ENCODE data around the gene C5orf63.
"Not testable (repeated sequence)": the region's sequence is repeated elsewhere in the genome, so short reads cannot be mapped to it uniquely, and the experiment has no call there.

The C5orf63 gene

DNA sequence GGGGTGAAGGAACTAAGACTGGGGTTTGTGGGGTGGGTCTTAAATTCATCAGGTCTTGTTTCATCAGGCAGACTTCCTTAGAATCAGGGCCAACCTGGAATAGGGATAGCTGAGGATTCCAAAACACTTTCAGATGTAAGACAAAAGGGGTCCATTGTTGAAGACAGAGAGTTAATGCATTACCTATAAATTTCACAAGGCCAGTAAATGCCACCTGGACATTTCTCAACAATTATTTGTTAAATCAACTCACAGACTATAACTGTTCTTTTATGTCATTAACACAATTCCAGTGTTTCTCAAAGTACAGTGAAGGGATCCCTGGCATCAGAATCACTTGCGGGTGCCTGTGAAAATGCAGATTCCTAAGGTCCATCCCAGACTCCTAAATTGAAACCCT lies 45.8 kb downstream of the C5orf63 start:
- no peak for DNase-seq (ENCODE audit: low read depth)
- TF ChIP-seq, protein P1, sequence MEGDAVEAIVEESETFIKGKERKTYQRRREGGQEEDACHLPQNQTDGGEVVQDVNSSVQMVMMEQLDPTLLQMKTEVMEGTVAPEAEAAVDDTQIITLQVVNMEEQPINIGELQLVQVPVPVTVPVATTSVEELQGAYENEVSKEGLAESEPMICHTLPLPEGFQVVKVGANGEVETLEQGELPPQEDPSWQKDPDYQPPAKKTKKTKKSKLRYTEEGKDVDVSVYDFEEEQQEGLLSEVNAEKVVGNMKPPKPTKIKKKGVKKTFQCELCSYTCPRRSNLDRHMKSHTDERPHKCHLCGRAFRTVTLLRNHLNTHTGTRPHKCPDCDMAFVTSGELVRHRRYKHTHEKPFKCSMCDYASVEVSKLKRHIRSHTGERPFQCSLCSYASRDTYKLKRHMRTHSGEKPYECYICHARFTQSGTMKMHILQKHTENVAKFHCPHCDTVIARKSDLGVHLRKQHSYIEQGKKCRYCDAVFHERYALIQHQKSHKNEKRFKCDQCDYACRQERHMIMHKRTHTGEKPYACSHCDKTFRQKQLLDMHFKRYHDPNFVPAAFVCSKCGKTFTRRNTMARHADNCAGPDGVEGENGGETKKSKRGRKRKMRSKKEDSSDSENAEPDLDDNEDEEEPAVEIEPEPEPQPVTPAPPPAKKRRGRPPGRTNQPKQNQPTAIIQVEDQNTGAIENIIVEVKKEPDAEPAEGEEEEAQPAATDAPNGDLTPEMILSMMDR (IDR thresholded peaks at IDR 0.05; ENCODE audit: insufficient read depth, low read depth, low read length, missing control alignments), result no peak

DNA sequence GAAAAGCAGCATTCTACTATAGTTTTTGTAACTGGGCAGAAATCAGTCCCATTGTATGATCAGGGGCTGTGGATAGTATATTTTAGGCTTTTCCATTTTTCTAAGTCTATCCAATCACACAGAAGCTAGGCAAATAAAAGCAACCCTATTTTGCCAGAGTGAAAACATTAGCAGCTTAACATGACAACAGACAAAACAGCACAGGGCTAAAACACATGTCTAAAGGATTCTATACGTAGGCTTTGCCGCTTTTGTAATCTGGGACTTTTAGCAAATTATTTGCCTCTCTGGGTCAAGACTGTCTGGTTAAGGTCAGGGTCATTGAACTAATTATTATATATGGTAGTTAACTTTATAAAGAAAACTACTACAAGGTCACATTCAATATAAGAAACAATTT lies 47.1 kb downstream of the C5orf63 start:
- TF ChIP-seq, protein P1 (IDR thresholded peaks at IDR 0.05; ENCODE audit: insufficient read depth, low read depth, low read length, missing control alignments), result no peak
- no peak overlapping the region for H3K4me3 ChIP-seq (ENCODE audit: low read length)
- no peak for DNase-seq (ENCODE audit: low read depth)

More for the DNA sequence above, 45.8 kb downstream of the C5orf63 start:
- H3K4me3 ChIP-seq (ENCODE audit: low read length), result no peak overlapping the region

DNA sequence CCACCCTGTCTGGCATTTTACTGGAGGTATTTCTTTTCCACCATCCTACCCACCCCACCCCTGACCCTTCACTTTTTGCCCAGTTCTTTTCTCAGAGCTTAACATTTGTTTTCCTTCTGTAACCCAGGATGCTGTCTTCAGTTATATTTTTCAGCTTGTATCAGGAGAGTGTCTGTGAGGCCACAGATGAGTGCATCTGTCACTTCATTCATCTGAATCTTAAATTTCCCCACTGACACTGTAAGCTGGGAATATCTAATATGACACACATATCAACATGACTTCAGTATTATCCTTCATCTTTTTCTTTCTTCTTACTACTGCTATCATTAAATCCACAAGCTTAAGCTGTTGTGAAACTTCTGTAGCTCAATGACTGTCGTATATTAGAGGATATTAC lies 47.8 kb downstream of the C5orf63 start:
- TF ChIP-seq, protein P1 (IDR thresholded peaks at IDR 0.05; ENCODE audit: insufficient read depth, low read depth, low read length, missing control alignments), result no peak
- no peak for DNase-seq (ENCODE audit: low read depth)
- H3K4me3 ChIP-seq (ENCODE audit: low read length), result no peak overlapping the region

DNA sequence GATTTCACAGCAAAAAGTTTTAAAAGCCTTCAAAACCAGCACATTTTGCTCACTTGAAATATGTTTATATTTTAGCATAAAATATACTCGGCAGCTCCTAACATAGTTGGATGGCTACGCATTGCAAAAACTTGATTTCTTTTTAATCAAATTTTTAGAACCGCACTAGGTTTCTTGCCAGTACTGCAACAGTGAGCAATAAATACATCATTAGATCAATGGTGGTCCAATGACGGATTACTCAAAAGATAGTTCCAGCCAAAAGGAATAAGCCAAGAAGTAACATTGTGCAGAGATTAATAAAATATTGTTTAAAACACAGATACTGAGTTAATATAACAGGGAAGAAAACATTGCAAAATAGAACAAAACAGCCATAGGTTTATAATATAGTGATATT lies 48.5 kb downstream of the C5orf63 start:
- TF ChIP-seq, protein P1 (IDR thresholded peaks at IDR 0.05; ENCODE audit: insufficient read depth, low read depth, low read length, missing control alignments), result no peak
- H3K4me3 ChIP-seq (ENCODE audit: low read length), result no peak overlapping the region
- no peak for DNase-seq (ENCODE audit: low read depth)

DNA sequence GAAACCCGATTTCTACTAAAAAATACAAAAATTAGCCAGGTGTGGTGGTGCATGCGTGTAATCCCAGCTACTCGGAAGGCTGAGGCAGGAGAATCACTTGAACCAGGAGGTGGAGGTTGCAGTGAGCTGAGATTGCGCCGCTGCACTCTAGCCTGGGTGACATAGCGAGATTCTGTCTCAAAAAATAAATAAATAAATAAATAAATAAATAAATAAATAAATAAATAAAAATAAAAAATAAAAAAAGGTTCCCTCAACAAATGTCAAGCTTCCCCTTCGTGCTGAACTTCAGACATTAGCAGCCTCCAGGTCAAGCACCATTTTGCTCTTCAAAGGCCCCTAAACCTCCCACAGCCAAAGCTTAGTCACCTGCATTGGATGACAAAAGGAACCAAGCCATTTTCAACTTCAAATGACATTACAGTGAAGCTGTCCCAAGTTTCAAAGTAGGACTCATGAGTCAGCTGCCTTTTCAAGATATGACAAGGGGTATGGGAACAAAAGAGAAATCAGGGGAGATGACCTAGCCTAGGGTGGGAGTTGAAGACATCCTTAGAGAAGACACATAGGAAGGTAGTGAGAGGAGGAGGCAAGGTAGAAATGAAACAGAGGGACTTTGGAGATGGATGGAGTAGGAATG lies 49.6 kb downstream of the C5orf63 start:
- H3K4me3 ChIP-seq (ENCODE audit: low read length); DNase-seq (ENCODE audit: low read depth): not testable (repeated sequence)

DNA sequence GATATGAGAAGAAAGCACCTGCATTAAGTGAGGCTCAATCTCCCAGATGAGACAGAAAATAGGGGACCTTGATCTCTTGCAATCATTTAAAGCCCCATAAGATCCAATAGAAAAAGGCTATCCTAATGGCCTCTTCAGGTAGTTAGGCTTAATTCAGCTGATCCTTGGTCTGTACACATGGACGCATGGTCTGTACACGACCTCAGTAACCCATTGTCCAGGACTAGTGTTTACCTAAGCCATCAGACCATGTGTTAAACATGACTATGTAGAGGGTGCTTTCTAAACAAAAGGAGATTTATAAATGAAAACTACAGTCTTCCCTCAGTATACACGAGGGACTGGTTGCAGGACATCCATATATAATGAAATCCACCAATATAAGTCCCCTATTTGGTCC lies 50.5 kb downstream of the C5orf63 start:
- no peak overlapping the region for H3K4me3 ChIP-seq (ENCODE audit: low read length)
- DNase-seq (ENCODE audit: low read depth), result no peak
- TF ChIP-seq, protein P1 (IDR thresholded peaks at IDR 0.05; ENCODE audit: insufficient read depth, low read depth, low read length, missing control alignments), result no peak

DNA sequence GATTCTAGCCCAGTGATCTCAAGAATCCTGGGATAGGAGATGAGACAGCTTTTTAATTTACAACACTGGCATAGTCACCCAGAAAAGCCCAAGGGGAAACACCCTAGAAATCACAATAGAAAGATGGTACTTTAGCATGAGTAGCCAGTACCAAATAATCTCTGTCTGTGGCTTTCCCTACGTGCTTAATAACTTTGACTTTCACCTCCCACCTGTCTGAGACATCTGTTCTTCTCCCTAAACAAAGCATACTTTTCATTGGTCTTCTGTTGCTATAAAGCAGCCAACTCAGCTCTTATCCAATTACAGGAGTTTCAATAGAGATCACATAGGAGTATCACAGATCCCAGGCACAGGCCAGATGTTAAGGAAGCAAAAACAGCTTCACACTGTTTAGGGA lies 53.4 kb downstream of the C5orf63 start:
- DNase-seq (ENCODE audit: low read depth), result no peak
- TF ChIP-seq, protein P1 (IDR thresholded peaks at IDR 0.05; ENCODE audit: insufficient read depth, low read depth, low read length, missing control alignments), result no peak
- H3K4me3 ChIP-seq (ENCODE audit: low read length), result no peak overlapping the region

DNA sequence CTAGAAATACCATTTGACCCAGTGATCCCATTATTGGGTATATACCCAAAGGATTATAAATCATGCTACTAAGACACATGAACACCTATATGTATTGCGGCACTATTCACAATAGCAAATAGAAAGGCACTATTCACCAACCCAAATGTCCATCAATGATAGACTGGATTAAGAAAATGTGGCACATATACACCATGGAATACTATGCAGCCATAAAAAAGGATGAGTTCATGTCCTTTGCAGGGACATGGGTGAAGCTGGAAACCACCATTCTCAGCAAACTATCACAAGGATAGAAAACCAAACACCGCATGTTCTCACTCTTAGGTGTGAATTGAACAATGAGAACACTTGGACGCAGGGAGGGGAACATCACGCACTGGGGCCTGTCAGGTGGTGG lies 56.6 kb downstream of the C5orf63 start:
- DNase-seq (ENCODE audit: low read depth); H3K4me3 ChIP-seq (ENCODE audit: low read length): not testable (repeated sequence)
